Endothelial cell of umbilical vein (primary cell): ENCODE data around the gene STN1. TPM values are rescaled to one million over a fixed set of nuclear protein-coding genes. Genes with fewer than 3 reads are reported as not detected.

Experiments
- BruUV-seq: library from RNA; stranded (reverse); fragments of 400-500 nt; replicated peaks from 2 replicates; lab custom pipeline; 2021; lab: Mats Ljungman, UMichigan
- CTCF ChIA-PET: fragments of 300-600, 350-600 bp; sonication (Branson Sonifier 250); formaldehyde crosslinking; loops from one replicate; lab custom pipeline; 2021; ENCODE audit warnings: antibody characterized with exemption, inconsistent platforms; lab: Charles Lee
- POLR2A ChIA-PET: fragments of 300-600, 350-600 bp; sonication (Branson Sonifier 250); formaldehyde crosslinking; loops from one replicate; lab custom pipeline; 2021; ENCODE audit warnings: antibody characterized with exemption, inconsistent platforms; lab: Charles Lee
- DNase-seq: peaks from one replicate; pipeline ENCODE4 v3.0.0-alpha.2; 2011; ENCODE audit warnings: low read depth, low spot score
- FAIRE-seq: peaks from 2 replicates; lab custom pipeline; 2011; peaks lifted over from hg19 to GRCh38; lab: Jason Lieb, UNC
- H2AFZ ChIP-seq: 2 replicates; pipeline ENCODE4 v1.6.0; 2012; ENCODE audit warnings: low read depth, low read length, control low read depth, inconsistent platforms
- H3K27ac ChIP-seq: 2 replicates; pipeline ENCODE4 v1.5.1; 2011; ENCODE audit warnings: low read depth, mild to moderate bottlenecking, control low read depth, low read length, moderate library complexity; ENCODE audit not compliant: insufficient read depth
- H3K27me3 ChIP-seq, 2 experiments: 2 replicates each; pipeline versions ENCODE4 v1.6.0 to v1.6.1; 2011; ENCODE audit warnings: low read length in 2 of 2, mixed read lengths in 1 of 2; ENCODE audit not compliant: control insufficient read depth in 2 of 2, insufficient read depth in 2 of 2
- H3K36me3 ChIP-seq, 2 experiments: 2 replicates in 1 of 2; 3 replicates in 1 of 2; pipeline ENCODE4 v1.5.1; 2011; ENCODE audit warnings: low read length in 2 of 2, mild to moderate bottlenecking in 1 of 2, moderate library complexity in 1 of 2; ENCODE audit not compliant: control insufficient read depth in 2 of 2, insufficient read depth in 2 of 2; ENCODE audit errors: extremely low read depth in 1 of 2
- H3K4me1 ChIP-seq: 3 replicates; pipeline ENCODE4 v1.5.1; 2011; ENCODE audit warnings: mild to moderate bottlenecking, low read length; ENCODE audit not compliant: control insufficient read depth, insufficient read depth; ENCODE audit errors: extremely low read depth
- H3K4me2 ChIP-seq: 2 replicates; pipeline ENCODE4 v1.6.1; 2011; ENCODE audit warnings: low read length, control low read depth, mixed read lengths; ENCODE audit not compliant: insufficient read depth
- H3K4me3 ChIP-seq, 3 experiments: fragments of 200-600 bp in 1 of 3; sonication (generic), shearing (Covaris generic) in 1 of 3; replicated peaks in 1 of 3; 2 replicates each; pipeline ENCODE4 v1.5.1; 2011 to 2016; ENCODE audit warnings: control low read depth in 3 of 3, low read length in 3 of 3, mild to moderate bottlenecking in 2 of 3, inconsistent platforms in 1 of 3, low read depth in 1 of 3, moderate library complexity in 1 of 3; ENCODE audit not compliant: insufficient read depth in 1 of 3
- H3K79me2 ChIP-seq: 2 replicates; pipeline ENCODE4 v1.6.0; 2012; ENCODE audit warnings: low read length, inconsistent platforms; ENCODE audit not compliant: control insufficient read depth, insufficient read depth
- H3K9ac ChIP-seq: replicated peaks from 2 replicates; pipeline ENCODE3; 2011; ENCODE audit warnings: low read length, control low read depth; ENCODE audit not compliant: insufficient read depth; ENCODE audit errors: extremely low read depth
- H3K9me1 ChIP-seq: replicated peaks from 3 replicates; pipeline ENCODE4 v1.6.0; 2011; ENCODE audit warnings: mild to moderate bottlenecking, low read length; ENCODE audit not compliant: control insufficient read depth, insufficient read depth; ENCODE audit errors: extremely low read depth
- H3K9me3 ChIP-seq: replicated peaks from 2 replicates; pipeline ENCODE4 v1.5.1; 2012; ENCODE audit warnings: low read length, inconsistent platforms; ENCODE audit not compliant: control insufficient read depth, insufficient read depth
- H4K20me1 ChIP-seq: replicated peaks from 2 replicates; pipeline ENCODE3; 2011; ENCODE audit warnings: mild to moderate bottlenecking, low read length; ENCODE audit not compliant: control insufficient read depth, insufficient read depth; ENCODE audit errors: extremely low read depth
- EZH2 ChIP-seq: IDR thresholded peaks from 2 replicates; pipeline ENCODE4 v1.6.1; 2012; ENCODE audit warnings: borderline replicate concordance, low read depth, mild to moderate bottlenecking, moderate library complexity, low read length, inconsistent platforms; ENCODE audit not compliant: severe bottlenecking
- FOS ChIP-seq: IDR thresholded peaks from 2 replicates; pipeline ENCODE4 v1.6.1; 2011; ENCODE audit warnings: mild to moderate bottlenecking, low read length, moderate library complexity, borderline replicate concordance; ENCODE audit not compliant: insufficient read depth
- GATA2 ChIP-seq: IDR thresholded peaks from 2 replicates; pipeline ENCODE4 v1.7.0; 2011; ENCODE audit warnings: low read depth, mild to moderate bottlenecking, moderate library complexity, mixed read lengths, low read length; ENCODE audit not compliant: insufficient read length, insufficient read depth
- JUN ChIP-seq: IDR thresholded peaks from 2 replicates; pipeline ENCODE4 v1.6.1; 2011; ENCODE audit warnings: borderline replicate concordance, low read depth; ENCODE audit not compliant: insufficient read length, insufficient read depth
- MAX ChIP-seq: IDR thresholded peaks from 2 replicates; pipeline ENCODE4 v1.6.1; 2011; ENCODE audit not compliant: insufficient read depth, insufficient read length
- MYC ChIP-seq: IDR thresholded peaks from one replicate; pipeline ENCODE4 v1.6.1; 2011; ENCODE audit warnings: mild to moderate bottlenecking, low read depth, low read length
- POLR2A ChIP-seq: IDR thresholded peaks from 2 replicates; pipeline ENCODE4 v1.6.1; 2012; ENCODE audit warnings: low read depth, mild to moderate bottlenecking, control low read depth, low read length
- POLR2AphosphoS5 ChIP-seq: IDR thresholded peaks from 2 replicates; pipeline ENCODE4 v1.6.1; 2012; ENCODE audit warnings: low read depth, mild to moderate bottlenecking, control low read depth, low read length, moderate library complexity; ENCODE audit not compliant: insufficient read depth
- dilution Hi-C: fragments of 300-500 bp; cut with MboI; formaldehyde crosslinking; loops from one replicate; pipeline ENCODE4 v1.15.0; 2019; ENCODE audit warnings: low sequenced_read_pairs; ENCODE audit not compliant: extremely low pct_ligation_motif_present
- intact Hi-C: fragments of 100-400 bp; cut with micrococcal nuclease; formaldehyde crosslinking; loops from one replicate; pipeline ENCODE4 v1.10.0; 2022
- polyA plus RNA-seq, 4 experiments: library from polyadenylated mRNA; depleted of rRNA in 3 of 4; stranded (reverse) in 3 of 4; unstranded in 1 of 4; fragments of >200 nt; gene quantifications; 2 replicates each; pipeline versions ENCODE4 v1.2.1 to v1.2.3, GENCODE V29; 2011 to 2012; ENCODE audit warnings: missing spikeins in 1 of 4
- total RNA-seq: library from RNA; stranded (reverse); gene quantifications from 2 replicates; pipeline ENCODE4 v1.2.3, GENCODE V29; 2021
- TF ChIP-seq, protein P1 (sequence below), 2 donors: IDR thresholded peaks; 1 replicate in 1 of 2; 2 replicates in 1 of 2; pipeline ENCODE4 v1.5.1; 2011; ENCODE audit warnings: low read length in 2 of 2, mild to moderate bottlenecking in 2 of 2, moderate library complexity in 2 of 2, control low read depth in 1 of 2, inconsistent platforms in 1 of 2, low read depth in 1 of 2; ENCODE audit not compliant: insufficient read depth in 1 of 2; ENCODE audit errors: extremely low read depth in 1 of 2

STN1 gene
- total and polyA plus RNA-seq, 2 donors (not counting 3 experiments of a cell fraction or from before 2014, with no cell fraction given): 10.8 to 15.3 TPM

DNA sequence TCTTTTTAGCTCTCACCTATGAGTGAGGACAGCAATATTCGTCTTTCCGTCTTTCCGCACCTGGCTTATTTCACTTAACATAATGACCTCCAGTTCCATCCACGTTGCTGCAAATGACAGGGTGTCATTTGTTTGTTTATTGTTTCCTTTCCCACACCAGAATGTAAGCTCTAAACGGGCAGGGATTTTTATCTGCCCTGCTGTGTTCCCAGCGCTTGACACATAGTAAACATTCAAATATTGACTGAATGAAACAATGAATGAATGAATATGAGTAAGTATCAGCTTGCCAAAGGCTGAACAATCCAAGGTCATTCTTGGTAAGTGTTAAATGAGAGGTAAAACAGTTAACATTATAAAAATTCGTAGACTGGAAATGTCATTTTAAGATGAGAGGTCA, 75.4 kb downstream of the STN1 start:
- no peak for FAIRE-seq

More for the DNA sequence above, 75.4 kb downstream of the STN1 start:
- no TSS peak for BruUV-seq
- TF ChIP-seq POLR2A: no peak
- no peak for TF ChIP-seq MYC
- TF ChIP-seq FOS: no peak
- TF ChIP-seq, protein P1, sequence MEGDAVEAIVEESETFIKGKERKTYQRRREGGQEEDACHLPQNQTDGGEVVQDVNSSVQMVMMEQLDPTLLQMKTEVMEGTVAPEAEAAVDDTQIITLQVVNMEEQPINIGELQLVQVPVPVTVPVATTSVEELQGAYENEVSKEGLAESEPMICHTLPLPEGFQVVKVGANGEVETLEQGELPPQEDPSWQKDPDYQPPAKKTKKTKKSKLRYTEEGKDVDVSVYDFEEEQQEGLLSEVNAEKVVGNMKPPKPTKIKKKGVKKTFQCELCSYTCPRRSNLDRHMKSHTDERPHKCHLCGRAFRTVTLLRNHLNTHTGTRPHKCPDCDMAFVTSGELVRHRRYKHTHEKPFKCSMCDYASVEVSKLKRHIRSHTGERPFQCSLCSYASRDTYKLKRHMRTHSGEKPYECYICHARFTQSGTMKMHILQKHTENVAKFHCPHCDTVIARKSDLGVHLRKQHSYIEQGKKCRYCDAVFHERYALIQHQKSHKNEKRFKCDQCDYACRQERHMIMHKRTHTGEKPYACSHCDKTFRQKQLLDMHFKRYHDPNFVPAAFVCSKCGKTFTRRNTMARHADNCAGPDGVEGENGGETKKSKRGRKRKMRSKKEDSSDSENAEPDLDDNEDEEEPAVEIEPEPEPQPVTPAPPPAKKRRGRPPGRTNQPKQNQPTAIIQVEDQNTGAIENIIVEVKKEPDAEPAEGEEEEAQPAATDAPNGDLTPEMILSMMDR (IDR thresholded peaks at IDR 0.05; ENCODE audit: extremely low read depth in 1 of 2, insufficient read depth in 1 of 2, low read depth in 1 of 2, low read length in 2 of 2): no peak
- TF ChIP-seq MAX: no peak
- TF ChIP-seq JUN: no peak
- TF ChIP-seq GATA2: no peak
- no peak for TF ChIP-seq EZH2
- no peak for TF ChIP-seq POLR2AphosphoS5
- dilution Hi-C loops: no loop called here
- Histone ChIP-seq H3K36me3 (no peaks in the 10 kb centered on the region), H3K9me3 (no peaks in the 10 kb centered on the region), H4K20me1 (no peaks in the 10 kb centered on the region), H3K4me3 (no peak overlapping the region), H3K4me2 (no peak overlapping the region), H3K27me3 (no peaks in the 10 kb centered on the region), H3K27ac (no peak overlapping the region), H3K9ac (no peak overlapping the region), H2AFZ (no peak overlapping the region), H3K79me2 (no peaks in the 10 kb centered on the region), H3K4me1 (peaks cover 10% of the 10 kb centered on the region), H3K9me1 (no peaks in the 10 kb centered on the region)
- ChIA-PET POLR2A (no interaction called here), CTCF (interaction anchor here (1.3 to 1.8 kb wide), 3 partner anchors 11 to 130 kb away, joined by 4 to 8 read pairs (median 4); no protein-coding TSS in a partner anchor)
- DNase-seq: no peak
- intact Hi-C loops: no loop called here
